NCI-H1092 (cell line): ENCODE results near the gene C13orf46.

Experiments used
- DNase-seq: peaks from one replicate; lab custom pipeline; 2025; lab: John Stamatoyannopoulos, UW

The C13orf46 gene

DNA sequence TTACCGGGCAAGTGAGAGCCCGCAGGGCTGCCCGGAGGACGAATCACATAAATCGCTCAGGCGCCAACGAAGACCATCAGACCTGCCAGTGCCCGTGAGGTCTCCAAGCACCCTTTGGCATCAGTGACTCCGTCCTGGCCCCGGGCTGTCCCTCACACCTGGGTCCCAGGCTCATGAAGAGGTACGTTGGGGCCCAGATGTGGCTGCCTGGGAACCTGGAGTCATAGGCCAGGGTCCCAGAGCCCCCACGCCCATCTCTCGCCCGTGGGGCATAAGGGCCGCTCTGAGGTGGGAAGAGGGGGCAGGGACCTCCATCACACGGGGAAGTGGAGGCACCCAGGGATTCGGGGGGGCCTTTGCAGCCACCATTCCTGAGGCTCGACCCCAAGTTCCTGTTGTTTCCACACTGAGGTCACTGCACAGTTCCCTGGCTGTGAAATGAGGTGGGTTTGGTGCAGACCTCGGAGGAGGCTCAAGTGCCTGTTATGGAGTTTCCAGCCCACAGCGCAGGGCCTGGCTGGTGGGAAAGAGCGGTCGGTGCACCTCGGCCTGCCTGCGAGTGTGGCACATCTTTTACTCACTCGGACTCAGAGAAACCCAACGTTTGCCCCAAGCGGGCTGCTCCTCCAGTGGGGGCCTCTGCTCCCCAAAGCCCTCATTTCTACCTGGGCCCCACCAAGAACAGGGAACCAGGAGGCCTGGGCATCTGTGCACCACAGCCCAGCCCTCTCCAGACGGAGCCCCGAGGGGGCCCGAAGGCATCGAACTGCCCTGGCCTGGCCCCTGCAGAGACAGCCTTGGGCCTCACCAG is 35.9 kb upstream of the C13orf46 start:
- no peak for DNase-seq

DNA sequence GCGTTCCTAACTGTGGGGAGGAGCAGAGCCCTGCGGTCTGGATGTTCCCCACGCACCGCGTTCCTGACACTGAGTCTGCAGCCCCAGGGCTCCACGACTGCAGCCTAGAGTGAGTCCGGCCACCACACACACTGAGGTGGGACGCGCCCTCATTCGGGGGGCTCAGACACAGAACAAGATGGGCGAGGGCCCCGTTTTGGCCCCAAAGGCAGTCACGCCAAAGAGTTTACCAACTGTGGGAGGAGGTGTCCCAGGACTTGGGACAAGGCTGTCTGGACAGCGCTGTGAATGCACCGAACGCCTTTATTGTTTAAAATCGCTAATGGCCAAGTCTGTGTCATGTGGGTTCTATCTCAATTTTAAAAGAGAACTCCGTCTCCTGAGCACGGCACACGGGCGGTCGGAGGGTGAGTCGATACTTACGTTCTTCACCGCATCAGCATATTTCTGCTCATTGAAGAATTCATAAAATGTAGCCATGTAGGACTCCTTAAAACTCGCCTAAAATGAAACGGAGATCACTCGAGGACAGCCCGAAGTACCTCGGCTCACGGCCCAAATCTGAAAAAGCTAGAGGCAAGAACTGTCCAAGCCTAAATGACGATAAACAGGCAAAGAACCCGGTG is 35.2 kb upstream of the C13orf46 start:
- no peak for DNase-seq

DNA sequence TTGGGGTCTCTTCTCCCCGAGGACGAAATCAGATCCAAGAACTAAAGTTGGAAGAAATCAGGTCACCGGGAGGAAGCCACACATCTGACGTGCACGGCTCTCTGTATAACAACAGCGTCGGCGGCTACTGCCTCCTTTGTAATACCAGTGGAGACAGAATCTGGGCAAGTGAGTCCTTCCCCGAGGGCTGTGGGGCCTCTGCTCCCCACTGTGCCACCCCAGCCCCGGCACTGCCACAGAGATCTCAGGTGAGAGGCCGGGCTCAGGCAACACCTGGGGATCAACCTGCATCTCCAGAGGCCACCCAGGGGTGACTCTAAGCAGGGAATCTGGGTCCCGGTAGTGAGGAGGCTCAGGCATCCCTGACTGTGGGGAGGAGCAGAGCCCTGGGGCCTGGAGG is 33.7 kb upstream of the C13orf46 start:
- DNase-seq: no peak

DNA sequence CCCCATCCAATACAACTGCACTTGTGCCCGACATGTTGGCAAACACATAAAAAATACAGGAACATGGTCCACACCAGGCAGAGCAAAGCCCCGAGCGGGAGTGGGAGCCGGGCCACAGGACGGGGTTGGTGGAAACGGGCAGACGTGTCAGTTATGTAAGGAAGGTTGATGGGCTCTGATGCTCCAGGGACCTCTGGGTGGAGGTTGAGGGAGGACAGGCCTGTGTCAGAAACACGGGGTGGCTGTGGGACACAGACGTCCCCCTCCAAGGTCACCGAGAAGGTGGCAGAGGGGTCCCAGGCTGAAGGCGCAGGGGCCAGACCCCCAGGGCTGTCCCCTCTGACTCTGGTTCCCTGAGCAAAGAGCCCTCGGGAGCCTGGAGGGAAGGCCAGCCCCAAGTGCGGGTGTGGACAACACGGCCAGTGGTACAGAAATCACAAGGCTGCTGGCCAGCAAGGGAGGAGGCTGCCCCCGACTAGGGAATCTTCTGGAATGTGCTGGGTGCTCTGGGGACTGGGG is 31.4 kb upstream of the C13orf46 start:
- no peak for DNase-seq

DNA sequence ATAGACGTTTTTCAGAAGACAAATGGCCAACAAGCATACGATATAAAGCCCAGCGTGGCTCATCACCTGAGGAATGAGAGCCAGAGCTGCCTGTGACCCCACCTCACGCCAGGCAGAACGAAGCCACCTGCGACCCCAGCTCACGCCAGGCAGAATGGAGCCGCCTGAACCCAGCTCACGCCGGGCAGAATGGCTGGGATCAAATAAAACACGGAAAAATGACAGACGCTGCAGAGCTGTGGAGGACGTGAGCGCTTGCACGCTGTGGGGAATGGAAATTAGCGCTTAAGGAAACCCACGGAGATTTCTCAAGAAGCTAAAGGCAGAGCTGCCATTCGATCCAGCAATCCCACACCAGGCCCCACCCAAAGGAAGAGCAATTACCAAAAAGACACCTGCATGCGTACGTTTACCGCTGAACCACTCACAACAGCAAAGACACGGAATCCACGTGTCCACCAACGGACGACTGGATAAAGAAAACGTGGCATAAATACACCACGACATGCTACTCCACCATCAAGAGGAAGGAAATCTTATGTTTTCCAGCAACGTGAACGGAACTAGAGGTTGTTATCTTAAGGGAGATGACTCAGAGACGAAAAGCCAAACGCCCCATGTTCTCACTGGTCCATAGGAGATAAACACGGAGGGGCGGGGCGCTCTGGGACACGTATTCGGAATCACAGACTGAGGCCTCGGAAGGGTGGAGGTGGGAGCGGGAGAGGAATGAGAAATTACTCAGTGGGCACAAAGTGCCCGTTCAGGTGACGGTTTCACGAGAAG is 30.7 kb upstream of the C13orf46 start:
- DNase-seq: no peak

DNA sequence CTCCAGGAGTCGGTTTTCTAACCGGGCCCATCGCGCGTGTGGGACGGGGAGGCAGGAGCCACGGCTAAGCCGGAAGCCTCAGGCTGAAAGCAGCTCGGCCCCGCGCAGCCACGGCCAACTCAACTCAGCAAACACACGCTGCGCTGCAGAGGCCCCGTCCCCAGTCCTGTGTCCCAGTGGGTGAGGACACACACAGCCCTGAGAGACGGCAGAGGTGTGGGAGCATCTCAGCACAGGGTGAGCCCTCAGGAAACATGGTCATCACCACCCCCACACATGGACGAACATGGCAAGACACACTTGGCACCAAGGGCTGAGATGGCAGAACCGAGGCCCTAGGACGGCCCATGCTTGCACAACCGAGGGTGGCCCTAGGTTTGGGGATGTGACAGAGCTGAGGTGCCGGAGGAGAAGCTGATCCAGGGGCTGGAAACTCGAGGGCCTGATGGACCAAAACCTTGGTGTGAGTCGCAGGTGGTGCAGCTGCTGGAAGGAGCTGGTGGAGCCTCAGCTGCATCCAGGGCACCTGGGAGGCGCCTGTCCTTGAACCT is 29.0 kb upstream of the C13orf46 start:
- DNase-seq: no peak

DNA sequence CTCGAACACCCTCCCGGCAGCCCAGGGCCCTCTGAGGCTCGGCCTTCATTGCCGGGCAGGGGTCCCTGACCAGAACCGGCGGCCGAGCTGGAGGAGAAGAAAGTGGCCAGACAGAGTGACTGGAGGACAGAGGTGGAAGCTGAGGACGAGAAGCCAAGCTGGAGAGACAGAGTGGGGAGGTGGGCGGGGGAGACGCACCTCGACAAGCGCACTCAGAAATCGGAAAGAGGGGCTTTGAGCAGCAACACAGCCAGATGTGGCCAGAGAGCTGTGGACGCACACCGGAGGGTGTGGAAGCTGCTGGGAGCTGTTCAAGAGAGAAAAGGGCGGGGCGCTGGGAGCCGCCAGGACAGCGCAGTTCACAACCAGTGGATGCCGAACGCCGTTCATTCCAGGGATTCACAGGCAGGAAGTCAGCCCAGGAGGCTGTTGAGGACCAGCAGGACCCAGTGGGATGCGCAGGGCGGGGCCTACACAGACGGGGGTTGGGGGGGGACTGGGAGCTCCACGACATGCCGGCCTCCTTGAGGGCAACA is 28.2 kb upstream of the C13orf46 start:
- no peak for DNase-seq

DNA sequence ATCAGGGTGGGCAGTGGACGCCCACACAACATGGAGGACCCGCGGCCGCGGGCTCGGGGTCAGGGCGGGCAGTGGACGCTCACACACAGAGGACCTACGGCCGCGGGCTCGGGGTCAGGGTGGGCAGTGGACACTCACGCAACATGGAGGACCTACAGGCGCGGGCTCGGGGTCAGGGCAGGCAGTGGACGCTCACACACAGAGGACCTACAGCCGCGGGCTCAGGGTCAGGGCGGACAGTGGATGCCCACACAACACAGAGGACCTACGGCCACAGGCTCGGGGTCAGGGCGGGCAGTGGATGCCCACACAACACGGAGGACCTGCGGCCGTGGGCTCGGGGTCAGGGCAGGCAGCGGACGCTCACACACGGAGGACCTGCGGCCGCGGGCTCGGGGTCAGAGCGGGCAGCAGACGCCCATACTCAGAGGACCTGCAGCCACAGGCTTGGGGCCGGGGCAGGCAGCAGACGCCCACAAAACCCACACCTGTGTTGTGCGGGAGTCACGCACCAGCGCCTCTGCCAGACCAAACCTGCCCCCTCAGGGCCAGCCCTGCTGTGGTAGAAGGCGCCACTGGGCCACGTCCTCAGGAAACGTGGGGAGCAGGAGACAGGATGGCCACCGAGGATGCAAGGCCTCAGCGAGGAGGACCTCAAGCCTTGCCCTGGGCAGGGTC is 27.6 kb upstream of the C13orf46 start:
- no peak for DNase-seq

DNA sequence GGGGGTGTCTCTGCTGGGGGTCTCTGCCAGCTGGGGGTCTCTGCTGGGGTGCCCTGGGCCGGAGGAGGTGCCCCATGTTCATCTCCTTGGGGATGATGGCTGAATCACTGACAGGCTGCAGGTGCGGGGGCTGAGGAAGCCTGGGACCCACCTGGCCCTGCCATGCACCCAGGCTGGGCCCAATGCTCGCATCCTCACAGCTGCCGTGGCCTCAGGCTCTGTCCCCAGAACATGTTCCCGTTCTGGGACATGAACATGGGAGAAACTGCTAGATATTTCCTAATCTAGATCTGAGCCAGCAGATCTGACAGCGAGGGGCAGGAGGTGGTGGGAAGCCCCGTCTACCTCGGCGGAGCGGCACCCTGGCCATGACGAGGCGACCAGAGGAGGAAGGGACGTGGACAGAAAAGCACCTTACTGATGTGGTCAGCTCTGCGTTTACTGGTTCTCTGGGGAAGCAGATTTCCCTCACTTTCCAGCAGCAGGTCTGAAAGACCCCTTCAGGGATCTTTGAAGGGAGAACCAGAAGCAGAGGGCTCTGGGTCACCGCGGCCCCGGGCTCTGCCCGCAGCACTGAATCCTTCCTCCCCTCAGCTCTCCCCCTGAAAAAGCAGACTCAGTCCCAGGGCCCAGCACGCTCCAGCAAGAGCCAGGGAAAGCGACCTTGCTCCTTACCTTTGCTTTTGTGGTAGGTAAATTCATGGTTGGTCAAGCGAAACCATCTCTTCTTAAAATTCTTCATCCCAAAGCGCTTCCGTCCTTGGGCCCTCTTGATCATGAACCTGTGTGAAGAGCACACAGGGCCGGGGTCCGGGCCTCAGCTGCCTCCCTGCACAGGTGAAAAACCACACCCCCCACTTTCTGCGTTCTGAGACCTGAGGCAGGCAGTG is 26.5 kb upstream of the C13orf46 start:
- no peak for DNase-seq

DNA sequence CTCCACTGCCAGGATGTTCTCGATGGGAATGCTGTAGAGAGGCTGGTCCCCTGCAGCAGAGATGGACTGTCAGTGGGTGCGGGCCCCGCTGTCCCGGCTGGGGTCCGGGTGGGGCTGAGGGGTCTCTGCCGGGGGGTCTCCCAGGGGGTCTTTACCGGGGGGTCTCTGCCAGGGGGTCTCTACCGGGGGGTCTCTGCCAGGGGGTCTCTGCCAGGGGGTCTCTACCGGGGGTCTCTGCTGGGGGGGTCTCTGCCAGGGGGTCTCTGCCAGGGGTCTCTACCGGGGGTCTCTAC is 25.7 kb upstream of the C13orf46 start:
- DNase-seq: no peak

DNA sequence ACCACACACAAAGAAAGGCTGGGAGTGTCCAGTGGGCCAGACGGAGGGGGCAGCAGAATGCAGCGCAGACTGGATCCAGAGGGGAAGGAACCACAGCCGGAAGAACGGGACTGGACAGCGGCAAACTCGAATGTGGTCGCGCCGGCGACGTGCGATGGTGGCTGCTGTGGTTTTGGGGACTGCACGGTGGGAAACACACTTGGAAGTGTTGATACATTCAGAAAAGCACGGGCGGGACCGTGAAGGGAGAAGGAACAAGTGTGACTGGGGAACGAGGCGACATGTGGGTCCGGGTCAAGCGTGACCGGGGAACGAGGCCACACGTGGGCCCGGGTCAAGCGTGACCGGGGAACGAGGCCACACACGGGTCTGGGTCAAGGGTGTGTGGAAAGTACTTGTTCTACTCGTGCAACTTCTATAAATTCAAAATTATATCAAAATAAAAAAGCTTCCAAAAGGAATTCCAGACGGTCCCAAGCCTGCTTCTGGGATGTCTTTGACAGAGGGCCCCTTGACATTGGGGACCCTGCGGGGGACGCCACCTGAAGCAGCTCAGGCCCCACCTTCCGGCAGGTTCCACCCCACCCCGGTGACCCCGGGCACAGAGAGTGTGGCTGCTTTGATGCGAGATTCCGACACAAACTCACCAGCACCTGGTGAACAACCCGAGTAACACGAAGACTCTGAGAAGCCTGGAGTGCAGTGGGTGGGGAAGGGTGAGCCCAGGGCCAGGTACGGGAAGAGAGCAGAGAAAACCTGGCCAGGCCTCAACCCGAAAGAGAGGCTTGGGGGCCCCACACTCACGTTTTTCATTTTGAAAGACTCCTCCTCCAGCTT is 25.1 kb upstream of the C13orf46 start:
- no peak for DNase-seq

DNA sequence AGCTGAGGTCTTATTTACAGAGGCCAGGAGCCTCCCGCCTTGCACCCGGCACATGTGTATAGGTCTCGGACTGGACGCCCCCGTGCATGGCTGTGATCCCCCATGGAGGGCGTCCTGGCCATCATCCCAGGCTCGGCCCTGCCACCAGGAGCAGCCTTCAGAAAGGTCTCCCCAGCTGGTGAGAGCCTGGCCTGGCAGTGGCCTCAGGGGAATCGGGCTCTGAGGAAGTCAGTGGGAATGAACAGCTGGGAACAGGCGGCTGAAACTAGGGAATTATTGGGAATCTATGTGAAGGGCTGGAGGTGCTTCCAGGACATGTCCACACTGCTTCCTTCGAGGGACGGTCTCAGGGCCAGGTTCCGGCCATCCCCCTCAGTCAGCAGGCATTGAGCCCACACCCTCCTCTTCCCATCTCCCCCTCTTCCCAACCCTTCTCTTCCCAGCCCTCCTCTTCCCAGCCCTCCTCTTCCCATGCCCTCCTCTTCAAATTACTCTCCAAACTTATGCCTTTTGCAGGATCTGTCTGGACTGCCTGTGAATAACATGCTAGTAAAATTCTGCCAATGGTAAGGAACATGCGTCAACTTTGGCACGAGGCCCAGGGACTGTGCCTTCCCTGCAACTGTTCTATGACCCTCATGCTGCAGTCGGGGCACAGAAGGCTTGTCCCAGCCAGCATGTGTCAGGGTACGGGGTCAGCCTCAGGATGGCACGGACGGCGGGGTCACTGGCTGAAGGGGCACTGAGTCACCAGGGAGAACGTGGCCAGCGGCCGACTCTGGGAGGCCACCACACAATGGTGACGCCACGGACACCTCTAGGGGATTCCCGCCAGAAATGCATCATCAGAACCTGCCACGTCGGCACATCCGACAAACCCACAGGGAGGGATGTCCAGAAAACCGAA is 24.2 kb upstream of the C13orf46 start:
- peak; percentile 30 for DNase-seq

DNA sequence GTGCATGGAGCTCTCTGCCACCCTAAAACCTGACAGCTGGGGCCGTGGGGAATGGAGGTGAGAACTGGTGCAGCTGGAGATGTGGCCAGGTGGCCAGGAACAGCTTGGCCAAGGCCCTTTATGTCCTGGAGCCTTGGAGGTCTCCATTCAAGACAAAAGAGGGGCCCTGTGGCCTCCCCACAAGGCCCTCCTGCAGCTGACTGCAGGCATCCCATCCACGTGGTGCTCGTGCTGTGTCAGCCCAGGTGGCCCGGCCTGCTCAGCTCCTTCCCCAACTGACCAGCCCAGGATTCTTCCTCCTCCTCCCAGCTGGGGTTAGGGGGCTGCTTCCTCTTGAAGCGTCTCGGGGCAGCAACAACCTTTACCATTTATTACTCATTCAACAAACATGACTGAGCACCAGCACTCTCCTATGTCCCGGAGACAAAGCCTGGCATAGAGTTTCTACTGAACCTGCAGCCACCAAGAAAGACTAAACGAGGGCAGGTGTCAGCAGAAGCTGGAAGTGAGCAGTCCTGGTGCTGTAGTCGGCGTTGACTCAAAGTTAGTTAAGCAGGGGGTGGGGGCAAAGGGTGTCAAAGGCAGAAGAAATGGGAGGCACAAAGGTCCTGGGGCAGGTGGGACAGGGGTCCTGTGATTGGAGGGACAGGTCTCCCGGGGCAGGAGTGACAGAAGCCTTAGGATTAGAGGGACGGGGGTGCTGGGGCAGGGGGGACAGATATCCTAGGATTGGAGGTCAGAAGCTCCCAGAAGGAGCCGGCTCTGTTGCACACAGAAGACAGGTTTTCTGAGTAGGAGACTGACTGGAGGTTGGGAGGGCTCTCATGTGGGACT is 23.3 kb upstream of the C13orf46 start:
- DNase-seq: no peak

DNA sequence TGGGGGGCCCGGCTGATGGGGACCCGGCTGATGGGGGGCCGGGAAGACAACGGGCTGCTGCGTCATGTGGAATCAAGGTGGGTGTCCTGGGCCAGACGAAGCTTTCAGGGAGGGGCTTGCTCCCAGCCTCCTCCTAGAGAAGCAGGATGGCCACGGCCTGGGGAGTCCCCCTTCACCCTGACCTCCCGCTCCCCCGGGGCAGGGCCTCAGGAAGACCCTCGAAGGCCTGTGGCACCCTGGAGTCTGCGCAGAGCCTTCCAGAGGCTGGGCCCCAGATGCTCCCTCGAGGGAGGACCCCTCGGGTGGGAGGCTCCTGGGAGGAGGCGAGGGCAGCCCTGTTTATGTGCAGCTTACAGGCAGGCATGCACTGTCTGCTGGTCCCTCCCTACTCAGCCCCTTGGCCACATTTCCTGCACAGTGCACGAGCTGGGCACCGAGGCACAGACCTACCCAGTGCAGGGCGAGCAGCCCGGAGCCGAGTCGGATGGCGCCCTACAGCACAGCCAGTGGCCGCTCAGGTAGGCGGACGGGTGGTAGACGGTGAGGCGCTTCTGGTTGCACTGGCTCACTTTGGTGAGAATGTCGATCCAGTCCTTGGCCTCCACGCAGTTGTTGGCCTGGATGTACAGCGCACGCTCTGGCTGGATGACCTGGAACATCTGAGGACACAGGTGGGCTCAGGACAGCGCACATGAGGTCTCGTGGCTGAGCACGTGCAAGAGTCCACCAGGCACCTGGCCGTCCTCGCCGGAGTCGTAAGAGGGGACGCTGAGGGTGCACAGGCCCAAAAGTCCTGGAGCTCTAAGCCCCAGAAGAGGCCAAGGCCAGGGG is 22.4 kb upstream of the C13orf46 start:
- DNase-seq: no peak

DNA sequence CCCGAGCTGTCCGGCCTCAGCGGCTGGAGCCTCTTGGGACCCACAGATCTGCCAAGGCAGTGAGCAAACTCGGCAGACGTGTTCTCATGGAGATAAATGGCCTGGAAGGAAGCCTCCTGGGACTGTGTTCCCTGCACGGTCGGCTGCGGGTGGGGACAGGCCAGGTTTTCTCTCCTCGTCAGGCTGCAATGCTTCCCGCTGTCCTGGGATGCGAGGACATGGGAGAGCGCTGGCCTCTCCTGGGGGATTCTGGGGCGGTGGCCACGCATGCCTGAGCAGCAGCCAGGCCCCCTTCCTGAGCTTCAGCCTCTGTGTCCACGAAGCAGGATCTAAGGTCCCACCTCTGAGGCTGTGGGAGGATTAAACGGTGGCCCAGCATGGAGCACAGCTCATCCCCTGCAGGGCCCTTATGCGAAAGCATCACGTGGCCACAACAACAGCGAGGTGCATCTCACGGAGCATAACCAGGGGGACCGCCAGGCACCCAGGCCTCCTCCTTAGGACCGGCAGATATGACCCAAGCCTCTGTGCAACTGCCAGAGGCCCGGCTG is 21.2 kb upstream of the C13orf46 start:
- DNase-seq: no peak

DNA sequence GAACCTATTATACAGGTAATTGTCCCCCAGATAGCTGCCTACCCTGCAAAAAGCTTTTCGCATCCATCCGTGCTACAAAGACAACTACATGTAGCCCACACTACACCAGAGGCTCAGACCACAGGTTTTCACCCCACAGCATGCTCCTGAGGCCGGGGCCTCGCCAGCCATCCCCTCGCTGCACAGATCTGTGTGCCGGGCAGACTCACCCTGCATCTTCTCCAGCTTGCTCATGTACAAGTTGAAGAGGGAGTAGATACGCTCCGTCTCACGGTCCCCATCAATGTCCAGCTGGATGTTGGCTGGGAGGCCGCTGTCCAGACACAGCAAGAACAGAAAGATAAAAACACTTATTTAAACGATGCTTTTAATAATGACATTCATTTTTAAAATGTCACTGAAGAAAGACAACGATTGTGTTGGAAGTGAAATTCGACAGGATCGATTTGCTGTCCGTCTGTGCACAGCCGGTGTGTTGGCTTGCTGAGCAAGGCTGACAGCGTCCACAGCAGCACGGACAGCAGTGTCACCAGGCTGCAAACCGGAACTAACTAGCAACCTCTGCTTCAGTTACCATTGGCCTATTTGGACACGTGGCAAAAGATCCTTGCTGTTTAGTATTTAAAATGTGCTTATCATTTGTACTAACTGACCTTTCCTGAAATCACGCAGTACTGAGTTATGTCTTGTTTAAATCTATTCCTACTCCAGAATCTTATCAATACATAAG is 18.6 kb upstream of the C13orf46 start:
- no peak for DNase-seq
